ENCODE measurements around the gene SYTL3. TPM values are rescaled to one million over a fixed set of nuclear protein-coding genes. Genes with fewer than 3 reads are reported as not detected.

SYTL3 gene
- total and polyA plus RNA-seq, 10 of the 15 experiments (the other 5 are each of a cell fraction or from before 2014, with no cell fraction given): 3.3 to 12.1 (median 6.9) TPM

GRCh38 chr6:158653577-158654354 lies 3.9 kb downstream of the SYTL3 start (continued):
- TF ChIP-seq MAX (IDR thresholded peaks at IDR 0.05; ENCODE audit: low read depth, low read length) (peak; percentile 15; the same call in 1 of the 2 replicates), JUNB (IDR thresholded peaks at IDR 0.05) (peak; percentile 57), SREBF2 (IDR thresholded peaks at IDR 0.05; ENCODE audit: low read length) (no peak), BRCA1 (IDR thresholded peaks at IDR 0.05; ENCODE audit: low read depth, low read length) (no peak), ETV6 (conservative IDR thresholded peaks at IDR 0.05 in 1 of 2, IDR thresholded peaks at IDR 0.05 in 1 of 2; ENCODE audit: borderline replicate concordance in 1 of 2, low read depth in 1 of 2) (peak in 1 of 2 experiments; percentile 87; a peak in 2 of 4 replicates), NR2F1 (conservative IDR thresholded peaks at IDR 0.05) (0 out of 2 replicates have a peak, but pooled peaks have one; percentile 45), IKZF1 (conservative IDR thresholded peaks at IDR 0.05) (peak; percentile 88), BCL11A (IDR thresholded peaks at IDR 0.05; ENCODE audit: low read depth, low read length) (peak; percentile 81), SMARCA5 (IDR thresholded peaks at IDR 0.05) (no peak), EED (IDR thresholded peaks at IDR 0.05; ENCODE audit: low read depth) (peak; percentile 80), ZNF207 (IDR thresholded peaks at IDR 0.05; ENCODE audit: borderline replicate concordance) (no peak), YBX1 (IDR thresholded peaks at IDR 0.05) (no peak), SPI1 (IDR thresholded peaks at IDR 0.05; ENCODE audit: borderline replicate concordance, insufficient read depth, low read depth, low read length) (no peak), NBN (IDR thresholded peaks at IDR 0.05) (peak; percentile 89), SREBF1 (IDR thresholded peaks at IDR 0.05; ENCODE audit: low read length) (no peak), EP300 (IDR thresholded peaks at IDR 0.05; ENCODE audit: borderline replicate concordance in 1 of 2, control insufficient read depth in 1 of 2, low read depth in 2 of 2, low read length in 2 of 2) (peak; percentile 95 to 96), CBX5 (IDR thresholded peaks at IDR 0.05; ENCODE audit: low read depth) (no peak), CTCF (IDR thresholded peaks at IDR 0.05 in 2 of 3, conservative IDR thresholded peaks at IDR 0.05 in 1 of 3; ENCODE audit: control insufficient read depth in 2 of 3, extremely low read depth in 1 of 3, insufficient read depth in 1 of 3, low read depth in 3 of 3, low read length in 3 of 3) (no peak), TCF3 (IDR thresholded peaks at IDR 0.05; ENCODE audit: borderline replicate concordance, insufficient read depth, low read depth, low read length) (peak; percentile 48; the same call in 1 of the 2 replicates), TCF7 (IDR thresholded peaks at IDR 0.05; ENCODE audit: borderline replicate concordance) (peak; percentile 82), CHD4 (IDR thresholded peaks at IDR 0.05) (no peak), MTA2 (IDR thresholded peaks at IDR 0.05; ENCODE audit: low read depth) (peak; percentile 92), SMAD1 (IDR thresholded peaks at IDR 0.05; ENCODE audit: low read depth, partially characterized antibody) (peak; percentile 78), ZNF687 (IDR thresholded peaks at IDR 0.05) (peak; percentile 80)

All from GM12878 (cell line).